Measurements from ENCODE around the gene LRRC45. TPM values are rescaled to one million over a fixed set of nuclear protein-coding genes. Genes with fewer than 3 reads are reported as not detected.

LRRC45 gene
- total and polyA plus RNA-seq, 9 of the 15 experiments (the other 6 are each of a cell fraction or from before 2014, with no cell fraction given) = 3.5 to 21.5 (median 11.2) TPM; not detected in 2

DNA sequence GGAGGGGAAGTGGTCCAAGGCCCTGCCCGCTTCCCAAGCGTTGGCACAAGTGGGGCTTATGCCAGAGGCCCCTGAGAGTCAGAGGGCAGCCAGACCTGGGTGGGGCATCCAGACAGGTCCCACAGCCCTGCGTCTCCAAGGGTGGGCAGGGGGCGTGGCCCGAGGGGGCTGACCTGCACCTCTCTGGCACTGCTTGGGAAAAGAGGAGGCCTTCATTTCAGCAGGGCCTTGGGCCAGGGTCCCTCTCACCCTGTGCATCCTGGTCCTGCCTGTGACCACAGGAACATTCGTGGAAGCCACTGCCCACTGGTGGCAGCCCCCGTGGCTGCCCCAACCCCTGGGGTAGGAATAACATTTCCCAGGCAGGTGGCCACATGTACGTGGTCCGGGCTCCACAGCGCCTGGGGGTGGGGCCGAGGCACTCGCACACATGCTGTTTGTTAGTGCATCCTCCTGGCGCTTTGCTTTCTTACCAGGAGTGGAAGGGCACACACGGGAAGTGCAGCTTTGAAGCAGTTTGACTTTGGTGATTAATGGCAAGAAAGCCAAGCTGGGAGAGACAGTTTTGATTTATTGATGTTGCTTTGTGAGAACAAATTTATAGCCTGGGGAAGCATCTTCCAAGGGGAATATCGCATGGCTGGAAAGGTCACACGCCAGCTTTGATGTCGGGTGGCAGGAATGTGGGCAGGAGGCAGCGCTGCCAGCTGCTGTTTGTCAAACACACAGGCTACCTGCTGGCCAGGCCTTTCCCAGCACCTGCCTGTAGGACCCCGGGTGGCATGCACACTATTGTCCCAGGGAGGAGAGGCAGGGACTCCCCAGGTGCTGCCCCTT lies 4.7 kb upstream of the LRRC45 start (continued):
- TF ChIP-seq CTCF (IDR thresholded peaks at IDR 0.05 in 2 of 3, conservative IDR thresholded peaks at IDR 0.05 in 1 of 3; ENCODE audit: insufficient read depth in 2 of 3, low read depth in 1 of 3, low read length in 3 of 3) = peak in 1 of 3 experiments; percentile 8; a peak in 1 of 6 replicates
- TF ChIP-seq JUN (IDR thresholded peaks at IDR 0.05; ENCODE audit: borderline replicate concordance, low read depth, low read length) = no peak
- no peak for TF ChIP-seq JUN (CRISPR knock-in tag; IDR thresholded peaks at IDR 0.05; ENCODE audit: borderline replicate concordance)
- TF ChIP-seq FIP1L1 (IDR thresholded peaks at IDR 0.05; ENCODE audit: low read depth, low read length, poor library complexity, severe bottlenecking) = no peak
- TF ChIP-seq ZBTB1 (CRISPR knock-in tag; IDR thresholded peaks at IDR 0.05; ENCODE audit: borderline replicate concordance, low read depth) = no peak
- no peak for TF ChIP-seq PHB2 (IDR thresholded peaks at IDR 0.05; ENCODE audit: low read depth)
- no peak for TF ChIP-seq ZNF589 (CRISPR knock-in tag; IDR thresholded peaks at IDR 0.05; ENCODE audit: low read depth)
- TF ChIP-seq ZNF764 (CRISPR knock-in tag; IDR thresholded peaks at IDR 0.05; ENCODE audit: low read depth) = no peak
- TF ChIP-seq, protein P1, sequence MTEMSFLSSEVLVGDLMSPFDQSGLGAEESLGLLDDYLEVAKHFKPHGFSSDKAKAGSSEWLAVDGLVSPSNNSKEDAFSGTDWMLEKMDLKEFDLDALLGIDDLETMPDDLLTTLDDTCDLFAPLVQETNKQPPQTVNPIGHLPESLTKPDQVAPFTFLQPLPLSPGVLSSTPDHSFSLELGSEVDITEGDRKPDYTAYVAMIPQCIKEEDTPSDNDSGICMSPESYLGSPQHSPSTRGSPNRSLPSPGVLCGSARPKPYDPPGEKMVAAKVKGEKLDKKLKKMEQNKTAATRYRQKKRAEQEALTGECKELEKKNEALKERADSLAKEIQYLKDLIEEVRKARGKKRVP (CRISPR knock-in tag; IDR thresholded peaks at IDR 0.05) = no peak
- TF ChIP-seq PRMT5 (CRISPR knock-in tag; IDR thresholded peaks at IDR 0.05) = no peak
- no peak for TF ChIP-seq ZNF3 (CRISPR knock-in tag; IDR thresholded peaks at IDR 0.05)
- no peak for TF ChIP-seq HDAC8 (tag; IDR thresholded peaks at IDR 0.05)
- no peak for TF ChIP-seq NR2F6 (CRISPR knock-in tag; IDR thresholded peaks at IDR 0.05)
- no peak for TF ChIP-seq ZNF668 (CRISPR knock-in tag; IDR thresholded peaks at IDR 0.05)
- no peak for TF ChIP-seq KLF16 (IDR thresholded peaks at IDR 0.05)
- TF ChIP-seq MTA2 (IDR thresholded peaks at IDR 0.05; ENCODE audit: low read depth) = no peak
- no peak for TF ChIP-seq SFPQ (IDR thresholded peaks at IDR 0.05; ENCODE audit: low read depth, low read length)
